GM12874 (cell line): ENCODE results near the gene OLFML3.

Source experiments
- TF ChIP-seq, protein P1 (sequence below): IDR thresholded peaks from 2 replicates; pipeline ENCODE4 v1.5.1; 2011; ENCODE audit warnings: low read depth, mild to moderate bottlenecking, control low read depth, low read length, moderate library complexity; ENCODE audit not compliant: insufficient read depth

The OLFML3 gene

DNA sequence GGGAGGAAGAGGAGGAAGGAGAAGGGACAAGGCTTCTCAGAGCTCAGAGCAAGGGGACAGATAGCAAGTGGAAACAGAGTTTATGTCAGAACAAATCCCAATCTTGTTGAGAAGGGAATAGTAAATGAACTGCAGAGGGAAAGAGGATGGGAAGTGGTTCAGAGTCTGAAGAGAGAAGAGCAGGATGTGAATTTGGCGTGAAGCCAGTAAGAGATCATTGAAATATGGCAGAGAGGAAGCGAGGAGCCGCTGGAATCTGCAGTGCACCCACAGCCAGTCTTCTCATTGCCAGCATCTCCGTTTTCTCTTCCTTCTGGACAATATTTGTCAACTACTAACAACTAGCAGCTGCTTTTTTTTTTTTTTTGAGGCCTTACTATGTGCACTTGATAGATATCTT is 19.1 kb downstream of the OLFML3 start:
- TF ChIP-seq, protein P1, sequence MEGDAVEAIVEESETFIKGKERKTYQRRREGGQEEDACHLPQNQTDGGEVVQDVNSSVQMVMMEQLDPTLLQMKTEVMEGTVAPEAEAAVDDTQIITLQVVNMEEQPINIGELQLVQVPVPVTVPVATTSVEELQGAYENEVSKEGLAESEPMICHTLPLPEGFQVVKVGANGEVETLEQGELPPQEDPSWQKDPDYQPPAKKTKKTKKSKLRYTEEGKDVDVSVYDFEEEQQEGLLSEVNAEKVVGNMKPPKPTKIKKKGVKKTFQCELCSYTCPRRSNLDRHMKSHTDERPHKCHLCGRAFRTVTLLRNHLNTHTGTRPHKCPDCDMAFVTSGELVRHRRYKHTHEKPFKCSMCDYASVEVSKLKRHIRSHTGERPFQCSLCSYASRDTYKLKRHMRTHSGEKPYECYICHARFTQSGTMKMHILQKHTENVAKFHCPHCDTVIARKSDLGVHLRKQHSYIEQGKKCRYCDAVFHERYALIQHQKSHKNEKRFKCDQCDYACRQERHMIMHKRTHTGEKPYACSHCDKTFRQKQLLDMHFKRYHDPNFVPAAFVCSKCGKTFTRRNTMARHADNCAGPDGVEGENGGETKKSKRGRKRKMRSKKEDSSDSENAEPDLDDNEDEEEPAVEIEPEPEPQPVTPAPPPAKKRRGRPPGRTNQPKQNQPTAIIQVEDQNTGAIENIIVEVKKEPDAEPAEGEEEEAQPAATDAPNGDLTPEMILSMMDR, result no peak

DNA sequence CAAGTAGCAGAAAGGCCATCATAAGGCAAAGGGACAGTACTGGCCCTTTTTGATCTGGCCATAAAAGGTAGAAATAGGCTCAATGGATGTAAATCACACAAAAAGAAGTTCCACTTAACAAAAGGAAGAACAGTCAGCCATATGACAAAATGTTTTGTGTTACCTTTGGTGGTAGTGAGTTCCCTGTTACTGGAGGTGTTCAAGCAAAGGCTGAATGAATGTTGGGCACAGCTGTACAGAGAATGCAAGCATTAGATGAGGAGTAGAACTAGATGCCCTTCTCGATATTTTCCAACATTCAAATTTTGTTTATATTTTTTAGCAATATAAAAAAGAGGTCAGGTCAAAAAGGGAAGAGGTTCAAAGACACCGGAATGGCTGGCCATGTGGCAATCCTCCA is 20.0 kb downstream of the OLFML3 start:
- TF ChIP-seq, protein P1, result no peak

GRCh38 chr1:113999799-114000198 is 20.5 kb downstream of the OLFML3 start:
- TF ChIP-seq, protein P1, result no peak

GRCh38 chr1:114000406-114000805 is 21.1 kb downstream of the OLFML3 start:
- TF ChIP-seq, protein P1, result no peak

DNA sequence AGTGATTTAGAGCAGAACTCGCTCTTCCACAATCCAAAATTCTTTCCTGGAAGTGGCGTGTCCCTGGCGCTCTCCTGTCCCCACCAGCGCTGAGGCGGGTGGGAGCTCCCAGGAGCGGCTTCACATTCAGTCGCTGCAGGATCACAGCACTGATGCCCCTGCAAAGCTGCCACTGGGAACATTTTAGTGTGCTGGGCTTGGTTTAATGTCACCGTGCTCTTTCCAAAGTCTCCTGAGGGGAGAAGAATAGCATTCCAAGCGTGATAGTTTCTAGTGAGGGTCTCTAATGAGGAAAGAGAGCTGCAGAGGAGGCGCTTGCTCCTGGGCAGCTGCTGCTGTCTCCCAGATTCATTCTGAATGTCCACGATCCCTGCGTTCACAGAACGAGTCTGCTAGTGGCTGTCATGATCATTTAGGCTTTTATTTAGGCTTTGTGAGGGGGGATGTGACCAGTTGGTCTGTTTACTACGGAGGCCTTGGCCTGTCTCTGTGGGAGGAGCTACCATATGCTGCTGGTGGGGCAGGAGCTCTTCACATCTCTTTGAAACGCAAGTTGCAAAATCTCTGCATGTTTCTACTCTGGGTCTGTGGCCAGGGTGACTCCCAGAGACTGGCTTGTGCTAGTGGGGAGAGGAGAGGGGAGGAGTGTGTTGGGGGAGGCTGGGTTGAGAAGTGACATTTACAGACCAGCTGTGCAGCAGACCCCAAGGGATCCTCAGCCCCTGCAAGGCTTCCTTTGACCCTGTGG is 23.4 kb downstream of the OLFML3 start:
- TF ChIP-seq, protein P1, result no peak

GRCh38 chr1:114003431-114003830 is 24.2 kb downstream of the OLFML3 start:
- TF ChIP-seq, protein P1, result no peak

GRCh38 chr1:114008480-114008941 is 29.2 kb downstream of the OLFML3 start:
- TF ChIP-seq, protein P1, result no peak

- TF ChIP-seq, protein P1, result no peak
Observed at GRCh38 chr1:114008993-114009392, 29.7 kb downstream of the OLFML3 start.
